ENCODE results near the gene LRRC46.

Gene LRRC46, protein sequence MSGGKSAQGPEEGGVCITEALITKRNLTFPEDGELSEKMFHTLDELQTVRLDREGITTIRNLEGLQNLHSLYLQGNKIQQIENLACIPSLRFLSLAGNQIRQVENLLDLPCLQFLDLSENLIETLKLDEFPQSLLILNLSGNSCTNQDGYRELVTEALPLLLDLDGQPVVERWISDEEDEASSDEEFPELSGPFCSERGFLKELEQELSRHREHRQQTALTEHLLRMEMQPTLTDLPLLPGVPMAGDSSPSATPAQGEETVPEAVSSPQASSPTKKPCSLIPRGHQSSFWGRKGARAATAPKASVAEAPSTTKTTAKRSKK
- 0.09 to 0.60 reads per million in 2 experiments for total RNA-seq

DNA sequence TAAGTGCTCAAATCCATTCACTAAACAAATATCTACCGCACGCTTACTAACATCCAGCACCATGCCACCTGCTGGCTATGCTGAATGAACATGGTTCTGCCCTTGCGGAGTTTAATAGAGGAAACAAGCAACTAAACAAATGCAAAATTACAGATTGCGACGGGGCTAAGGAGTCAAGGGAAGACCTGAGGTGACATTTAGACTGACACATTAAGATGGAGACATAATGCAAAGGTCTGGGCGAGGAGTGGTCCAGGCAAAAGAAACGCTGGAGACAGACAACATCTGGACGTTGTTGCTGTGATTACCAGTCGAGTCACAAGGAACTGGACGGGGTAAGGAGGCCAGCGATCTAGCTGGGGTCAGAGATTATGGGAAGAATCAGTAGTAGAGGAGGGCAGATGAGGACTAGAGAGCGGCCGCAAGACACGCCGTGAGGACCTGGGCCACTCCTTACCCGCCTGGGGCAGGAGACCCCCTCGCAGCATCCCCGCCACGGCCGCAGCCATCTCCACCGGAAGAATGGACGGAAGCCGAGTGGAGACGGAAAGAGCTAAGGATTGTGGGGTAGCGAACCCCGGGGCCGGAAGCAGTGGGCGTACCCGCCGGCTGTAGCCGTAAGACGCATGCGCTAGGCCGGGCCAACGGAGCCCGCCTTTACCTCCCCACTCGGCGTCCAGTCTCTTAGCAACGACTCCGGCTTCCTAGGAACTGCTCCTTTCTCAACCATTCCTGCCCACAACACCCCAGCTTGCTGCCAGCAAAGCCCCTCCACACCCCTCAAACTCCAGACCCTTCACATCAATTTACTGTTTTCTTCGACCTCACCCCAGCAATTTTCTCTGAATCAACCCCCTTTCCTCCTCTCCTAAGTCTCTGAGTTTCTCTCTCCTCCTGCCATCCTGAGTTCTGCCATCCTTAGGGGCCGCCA is at the start of gene LRRC46, which contains the start of gene MRPL10:
TSS of gene LRRC46 (plus strand) at position 668 of the 931 bp plus-strand sequence. CDS start 320 bp downstream, outside the sequence.
TSS of gene MRPL10 (minus strand) at position 539 of the 931 bp plus-strand sequence. CDS start at position 509, 30 bp downstream.
- peak; percentile 86 for DNase-seq (ENCODE audit: low read depth)

DNA sequence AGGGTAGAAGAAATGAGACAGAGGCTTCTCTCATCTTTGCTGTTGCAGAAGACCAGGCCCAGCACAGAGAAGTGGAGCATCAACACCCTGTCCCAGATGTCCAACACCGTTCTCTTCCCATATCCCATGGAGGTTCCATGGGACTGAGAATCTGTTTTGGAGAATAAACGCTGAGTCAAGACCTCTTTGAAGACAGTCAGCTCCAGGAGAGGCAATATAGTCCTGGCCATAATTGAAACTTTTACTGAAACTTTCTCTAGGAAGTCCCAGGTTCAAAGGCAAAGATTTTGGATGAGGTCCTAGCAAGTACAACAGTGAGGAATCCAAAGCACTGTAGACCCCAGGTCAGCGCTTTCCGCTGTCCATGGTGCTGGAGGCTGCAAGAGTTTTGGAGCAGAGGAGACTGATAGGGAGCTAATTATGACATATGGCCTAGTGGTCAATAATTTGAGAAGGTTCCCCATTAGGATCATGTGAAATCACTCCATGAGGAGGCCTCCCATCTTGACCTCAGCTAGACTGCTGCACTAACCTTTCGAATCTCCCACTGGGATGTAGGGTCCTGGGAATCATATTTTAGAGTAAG is 45.8 kb upstream of the LRRC46 start:
- no peak for DNase-seq (ENCODE audit: low read depth)

DNA sequence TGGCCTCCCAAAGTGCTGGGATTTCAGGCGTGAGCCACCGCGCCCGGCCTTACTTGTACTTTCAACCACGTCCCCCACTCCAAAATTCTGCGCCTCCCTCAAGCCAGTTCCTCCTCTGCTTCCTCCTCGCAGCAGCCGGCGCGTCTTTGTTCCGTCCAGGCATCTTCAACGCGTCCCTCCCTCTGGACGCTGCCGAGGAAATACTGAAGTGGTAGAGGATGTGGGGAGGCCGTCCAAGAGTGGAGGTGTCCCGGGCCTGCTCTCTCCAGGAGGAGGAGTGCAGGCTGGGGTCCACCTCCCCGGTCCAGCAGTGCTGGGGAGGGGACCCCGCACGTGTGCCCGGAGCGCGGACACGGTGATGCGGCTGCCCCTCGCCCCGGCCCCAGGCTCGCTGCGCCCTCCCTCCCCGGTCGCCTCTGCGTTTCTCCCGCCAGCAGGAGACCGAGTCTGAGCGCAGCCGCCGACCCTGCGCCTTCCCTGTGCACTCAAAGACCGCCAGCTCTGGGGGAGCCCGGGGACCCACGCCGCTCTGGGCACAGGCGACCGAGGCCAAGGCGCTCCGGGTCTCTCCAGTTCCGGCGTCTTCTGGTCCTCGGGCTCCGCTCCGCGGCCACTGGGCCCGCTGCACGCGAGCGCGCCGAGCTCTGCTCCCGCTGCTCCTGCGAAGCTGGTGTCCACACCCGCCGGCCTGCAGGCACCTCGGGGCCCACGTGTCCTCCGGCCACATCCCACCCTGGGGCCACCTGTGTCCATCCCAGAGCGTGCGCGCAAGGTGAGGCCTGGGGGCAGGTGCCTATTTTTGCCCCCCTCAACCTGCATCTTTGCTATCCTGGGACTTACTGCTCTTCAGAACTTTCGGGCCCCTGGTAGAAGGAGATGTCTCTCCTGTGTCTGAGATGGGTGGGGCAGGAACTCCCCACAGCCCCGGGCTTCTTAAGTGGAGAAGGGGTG is 41.6 kb upstream of the LRRC46 start:
- no peak for DNase-seq (ENCODE audit: low read depth)

DNA sequence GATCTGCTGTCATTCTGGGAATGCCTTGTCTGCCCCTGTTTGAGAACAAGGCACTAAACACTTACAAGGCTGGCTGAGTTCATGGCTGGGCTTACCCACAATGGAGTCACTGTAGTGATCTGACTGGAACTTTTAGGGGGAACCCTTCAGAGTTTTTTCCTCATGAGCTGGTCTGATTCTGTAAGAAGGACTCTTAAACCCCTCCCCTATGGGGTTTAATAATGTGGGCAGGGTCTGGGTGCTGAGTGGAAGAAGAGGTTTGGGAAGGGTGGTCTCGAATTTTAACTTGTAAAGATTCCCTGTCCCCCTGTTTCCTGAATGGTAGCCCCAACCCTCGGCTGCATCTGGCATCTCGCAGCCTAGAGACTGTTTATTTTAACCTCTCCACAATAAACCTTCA is 40.4 kb upstream of the LRRC46 start:
- no peak for DNase-seq (ENCODE audit: low read depth)

DNA sequence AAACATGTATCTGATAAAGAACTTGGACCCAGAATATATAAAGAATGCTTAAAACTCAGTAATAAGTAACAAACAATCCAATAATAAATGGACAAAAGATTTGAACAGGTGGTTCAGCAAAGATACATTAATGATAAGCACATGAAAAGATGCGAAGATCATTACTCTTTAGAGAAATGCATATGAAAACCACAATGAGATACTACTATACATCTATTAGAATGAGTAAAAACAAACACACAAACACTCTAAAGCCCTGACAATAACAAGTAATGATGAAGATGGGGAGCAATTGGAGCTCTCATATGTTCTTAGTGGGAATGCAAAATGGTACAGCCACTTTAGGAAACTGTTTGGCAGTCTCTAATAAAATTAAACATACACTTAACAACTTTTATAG is 39.0 kb upstream of the LRRC46 start:
- DNase-seq (ENCODE audit: low read depth) = no peak

DNA sequence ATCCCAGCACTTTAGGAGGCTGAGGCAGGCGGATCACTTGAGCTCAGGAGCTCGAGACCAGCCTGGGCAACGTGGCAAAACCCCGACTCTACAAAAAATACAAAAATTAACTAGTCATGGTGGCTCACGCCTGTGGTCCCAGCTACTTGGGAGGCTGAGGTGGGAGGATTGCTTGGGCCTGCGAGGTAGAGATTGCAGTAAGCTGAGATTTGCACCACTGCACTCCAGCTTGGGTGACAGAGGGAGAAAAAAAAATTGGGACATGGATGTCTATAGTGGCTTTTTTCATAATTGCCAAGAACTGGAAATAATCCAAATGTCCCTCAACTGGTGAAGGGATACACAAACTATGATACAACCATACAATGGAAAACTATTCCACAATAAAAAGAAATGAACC is 38.5 kb upstream of the LRRC46 start:
- DNase-seq (ENCODE audit: low read depth) = no peak

DNA sequence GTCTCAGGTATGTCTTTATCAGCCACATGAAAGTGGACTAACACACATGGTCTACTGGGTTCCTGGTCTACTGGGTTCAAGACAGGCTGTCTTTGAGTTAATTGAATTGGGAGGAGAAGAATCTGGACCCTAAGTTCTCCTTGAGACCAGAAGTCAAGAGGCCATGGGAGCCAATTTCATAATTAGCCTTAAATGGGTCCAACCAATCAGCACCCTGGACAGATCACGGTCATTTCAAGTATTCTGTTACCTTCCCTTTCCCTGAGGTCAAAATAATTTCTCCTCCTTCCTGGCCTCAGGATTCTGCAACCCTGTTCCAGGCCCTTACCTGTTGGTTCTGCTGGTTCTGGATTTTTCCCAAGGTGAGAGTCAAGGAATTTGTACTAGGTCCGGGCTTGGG is 33.7 kb upstream of the LRRC46 start:
- DNase-seq (ENCODE audit: low read depth) = no peak

DNA sequence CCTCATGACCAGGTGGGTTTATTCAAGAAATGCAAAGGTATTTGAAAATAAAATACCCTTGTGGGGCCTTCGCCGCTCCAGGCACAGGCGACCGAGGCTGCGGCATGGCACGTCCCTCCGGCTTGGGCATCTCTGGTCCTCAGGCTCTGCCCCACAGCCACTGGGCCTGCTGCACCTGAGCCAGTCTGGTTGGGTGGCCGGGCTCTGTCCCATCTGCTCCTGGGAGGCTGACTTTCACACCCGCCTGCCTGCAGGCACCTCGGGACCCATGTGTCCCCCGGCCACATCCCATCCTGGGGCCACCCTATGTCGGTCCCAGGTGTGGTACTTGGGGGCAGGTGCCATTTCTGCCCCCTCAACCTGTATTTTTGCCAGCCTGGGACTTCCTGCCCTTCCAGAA is 30.8 kb upstream of the LRRC46 start:
- no peak for DNase-seq (ENCODE audit: low read depth)

DNA sequence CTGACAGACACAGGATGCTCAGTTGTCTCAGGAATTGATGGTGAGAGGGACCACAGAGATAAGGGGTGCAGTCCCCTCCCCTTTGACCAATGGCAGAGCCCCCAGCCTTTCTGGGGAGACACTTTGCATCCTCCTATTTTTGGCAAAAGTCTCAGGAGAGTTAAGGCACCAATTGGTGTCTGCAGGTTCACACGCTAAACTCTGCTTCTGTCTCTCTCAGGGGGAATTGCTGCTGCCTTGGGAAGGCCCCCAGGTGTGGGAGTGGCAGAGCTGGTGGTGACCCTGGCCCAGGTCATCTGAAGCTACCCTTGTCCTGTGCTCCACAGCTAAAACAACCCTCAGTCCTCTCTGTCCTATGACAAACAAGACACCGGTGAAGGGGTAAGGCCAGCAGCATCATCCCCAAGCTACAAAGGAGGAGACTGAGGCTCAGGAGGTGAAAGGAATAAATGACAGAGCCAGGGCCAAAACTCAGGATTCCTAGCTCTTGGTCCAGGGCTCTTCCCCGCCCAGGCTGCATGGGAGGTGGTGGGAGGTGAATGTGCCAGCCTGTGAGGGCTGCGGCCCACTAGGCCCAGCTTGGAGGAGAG is 30.2 kb upstream of the LRRC46 start:
- DNase-seq (ENCODE audit: low read depth) = no peak

DNA sequence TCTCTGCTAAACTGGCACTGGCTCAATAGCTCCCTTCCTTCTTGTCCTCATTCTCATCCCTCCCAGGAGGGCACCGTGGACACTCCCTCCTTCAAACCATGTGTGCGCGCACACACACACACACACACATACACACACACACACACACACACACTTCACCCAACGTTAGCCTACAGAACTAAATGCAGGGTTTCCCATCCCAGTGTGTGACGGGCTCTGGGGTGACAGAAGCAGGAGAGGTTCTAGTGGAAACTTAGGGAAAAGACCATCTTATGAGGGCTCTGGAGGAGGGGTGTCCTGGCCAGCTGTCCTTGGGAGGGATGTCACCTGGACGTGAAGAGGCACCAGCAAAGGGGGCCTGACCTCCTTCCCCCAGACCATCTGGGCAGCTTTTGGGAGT is 29.6 kb upstream of the LRRC46 start:
- no peak for DNase-seq (ENCODE audit: low read depth)

DNA sequence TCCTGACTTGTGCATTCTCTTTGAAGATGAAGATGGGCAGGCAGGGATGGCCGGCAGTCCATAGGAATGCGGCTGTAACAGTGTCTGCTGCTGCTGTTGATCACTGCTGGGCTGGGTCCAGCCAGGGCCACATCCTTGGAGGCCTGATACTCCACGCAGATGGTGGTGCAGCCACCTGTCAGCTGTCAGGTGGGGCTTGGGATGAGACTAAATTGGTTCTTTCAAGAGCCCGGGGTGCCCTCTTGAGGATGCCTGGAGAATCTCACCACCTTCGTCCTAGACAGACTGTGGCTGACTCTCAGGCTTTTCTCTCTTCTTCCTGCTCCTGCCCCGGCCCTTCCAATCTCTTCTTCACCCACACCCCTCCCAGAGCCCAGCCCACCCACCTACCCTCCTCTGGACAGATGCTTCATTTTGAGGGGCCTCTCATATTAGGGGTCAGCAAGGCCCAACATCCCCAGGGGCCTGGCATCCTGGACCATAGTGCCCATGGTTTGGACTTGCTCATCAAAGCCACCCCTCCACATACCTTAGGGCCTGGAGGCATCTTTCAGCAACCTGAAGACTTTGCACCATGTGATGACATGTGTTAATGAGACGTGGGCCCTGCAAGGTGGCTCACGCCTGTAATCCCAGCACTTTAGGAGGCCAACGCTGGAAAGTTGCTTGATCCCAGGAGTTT is 29.0 kb upstream of the LRRC46 start:
- DNase-seq (ENCODE audit: low read depth) = peak; percentile 46

DNA sequence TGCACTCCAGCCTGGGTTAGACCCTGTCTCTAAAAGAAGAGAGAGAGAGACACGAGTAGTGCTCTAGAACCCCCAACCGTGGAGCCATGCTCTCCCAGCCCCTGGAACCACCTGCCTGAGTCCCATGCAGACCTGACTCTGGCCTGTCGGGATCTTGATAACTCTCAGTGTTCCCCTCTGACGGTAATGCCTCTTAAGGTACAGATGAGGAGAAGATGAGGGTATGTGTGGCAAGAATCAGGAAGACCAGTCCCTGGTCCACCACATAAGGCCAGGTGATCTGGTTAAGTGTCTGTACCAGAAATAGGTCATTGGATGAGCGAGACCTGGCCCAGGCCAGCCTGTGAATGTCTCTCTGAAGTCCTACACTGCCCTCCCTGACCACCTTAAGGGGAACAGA is 28.3 kb upstream of the LRRC46 start:
- no peak for DNase-seq (ENCODE audit: low read depth)

DNA sequence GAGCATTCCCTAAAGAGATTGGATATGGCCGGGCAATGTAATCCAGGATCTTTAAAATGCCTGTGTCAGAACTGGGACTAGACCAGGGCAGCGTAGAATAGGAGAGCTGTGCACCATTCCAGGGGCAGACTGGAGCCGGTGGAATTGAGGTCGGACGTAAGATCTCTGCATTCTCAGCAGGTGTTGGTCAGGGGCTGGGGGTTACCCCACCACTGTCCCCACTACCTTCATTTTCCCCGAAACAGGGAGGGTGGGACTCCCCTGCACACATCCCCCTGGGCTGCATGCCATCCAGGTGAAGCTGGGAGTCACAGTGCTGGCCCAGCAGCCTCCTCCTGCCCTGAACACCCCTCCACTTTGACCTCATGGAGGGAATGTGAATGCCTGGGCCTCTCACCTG is 27.7 kb upstream of the LRRC46 start:
- no peak for DNase-seq (ENCODE audit: low read depth)

DNA sequence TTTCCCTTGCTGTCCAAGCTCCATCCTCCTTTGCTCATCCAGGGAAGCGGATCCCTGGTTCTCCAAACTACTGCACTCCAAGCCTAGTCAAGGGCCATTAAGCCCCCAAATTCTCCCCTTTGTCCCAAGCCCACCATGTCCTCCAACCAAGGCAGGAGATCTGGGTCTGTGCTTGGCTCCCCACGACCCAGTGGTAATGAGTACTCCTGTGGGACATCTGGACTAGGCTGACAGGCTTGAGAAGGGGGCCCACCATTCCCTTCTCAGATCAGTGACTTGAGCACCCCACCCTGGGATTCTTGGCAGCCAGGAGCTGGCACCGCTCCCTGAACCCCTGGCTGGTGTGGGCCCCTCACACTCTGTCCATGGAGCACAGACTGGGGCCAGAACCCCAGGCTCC is 27.0 kb upstream of the LRRC46 start:
- DNase-seq (ENCODE audit: low read depth) = no peak

DNA sequence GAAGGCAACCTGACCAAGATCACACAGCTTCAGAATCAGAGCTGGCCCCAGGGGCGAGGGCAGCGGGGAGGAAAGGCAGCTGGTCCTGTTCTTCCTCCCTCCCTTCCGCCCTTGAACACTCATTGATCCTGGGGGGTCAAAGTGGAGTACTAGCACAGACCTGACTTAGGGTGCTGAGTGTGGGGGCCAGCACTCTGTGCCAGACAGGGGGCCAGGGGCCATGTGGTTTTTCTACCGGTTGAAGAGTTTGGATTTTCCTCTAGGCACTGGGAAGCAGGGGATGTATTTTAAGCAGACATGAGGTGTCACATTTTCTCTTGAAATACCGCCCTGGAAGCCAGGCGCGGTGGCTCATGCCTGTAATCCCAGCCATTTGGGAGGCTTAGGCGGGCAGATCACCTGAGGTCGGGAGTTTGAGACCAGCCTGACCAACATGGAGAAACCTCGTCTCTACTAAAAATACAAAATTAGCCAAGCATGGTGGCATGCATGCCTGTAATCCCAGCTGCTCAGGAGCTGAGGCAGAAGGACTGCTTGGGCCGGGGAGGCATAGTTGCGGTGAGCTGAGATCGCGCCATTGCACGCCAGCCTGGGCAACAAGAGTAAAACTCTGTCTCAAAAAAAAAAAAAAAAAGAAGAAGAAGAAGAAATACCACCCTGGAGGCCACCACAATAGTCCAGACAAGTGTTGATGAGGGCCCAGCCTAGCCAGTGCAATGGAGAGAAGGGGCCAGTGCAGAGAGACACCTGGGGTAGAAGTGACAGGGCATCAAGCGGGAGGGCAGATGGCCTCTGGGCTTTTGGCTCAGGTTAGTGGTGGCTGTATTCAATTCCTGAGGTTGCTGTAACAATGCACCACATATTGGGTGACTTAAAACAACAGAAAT is 25.2 kb upstream of the LRRC46 start:
- no peak for DNase-seq (ENCODE audit: low read depth)

DNA sequence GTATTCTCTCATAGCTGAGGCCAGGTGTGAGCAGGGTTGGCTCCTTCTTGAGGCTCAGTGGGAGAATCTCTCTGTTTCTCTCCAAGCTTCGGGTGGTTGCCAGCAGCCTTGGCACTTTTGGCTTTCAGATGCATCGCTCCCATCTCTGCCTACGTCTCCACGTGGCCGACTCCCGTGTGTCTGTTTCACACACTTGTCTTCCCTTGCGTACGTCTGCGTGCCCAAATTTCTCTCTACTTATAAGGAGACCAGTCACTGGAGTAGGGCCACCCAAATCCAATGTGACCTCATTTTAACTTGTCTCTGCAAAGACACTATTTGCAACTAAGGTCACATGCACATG is 24.6 kb upstream of the LRRC46 start:
- DNase-seq (ENCODE audit: low read depth) = no peak

DNA sequence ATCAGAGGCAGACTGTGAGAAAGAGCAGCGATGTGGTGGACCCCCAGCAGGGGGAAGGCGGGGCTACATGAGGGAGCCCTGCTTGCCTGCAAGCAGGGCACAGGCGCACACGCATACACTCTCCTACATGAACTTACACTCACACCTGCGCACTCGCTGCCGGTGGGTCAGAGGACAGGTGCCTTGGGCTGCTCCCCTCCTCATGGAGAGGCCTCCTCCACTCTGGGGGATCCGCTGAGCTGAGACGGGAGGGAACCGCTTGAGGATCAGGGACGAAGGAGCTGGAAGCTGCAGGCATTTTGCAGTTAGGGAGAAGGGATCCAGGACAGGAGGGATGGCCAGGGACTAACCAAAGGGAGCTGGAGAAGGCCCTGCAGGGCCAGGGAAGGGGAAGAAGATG is 24.0 kb upstream of the LRRC46 start:
- DNase-seq (ENCODE audit: low read depth) = no peak

DNA sequence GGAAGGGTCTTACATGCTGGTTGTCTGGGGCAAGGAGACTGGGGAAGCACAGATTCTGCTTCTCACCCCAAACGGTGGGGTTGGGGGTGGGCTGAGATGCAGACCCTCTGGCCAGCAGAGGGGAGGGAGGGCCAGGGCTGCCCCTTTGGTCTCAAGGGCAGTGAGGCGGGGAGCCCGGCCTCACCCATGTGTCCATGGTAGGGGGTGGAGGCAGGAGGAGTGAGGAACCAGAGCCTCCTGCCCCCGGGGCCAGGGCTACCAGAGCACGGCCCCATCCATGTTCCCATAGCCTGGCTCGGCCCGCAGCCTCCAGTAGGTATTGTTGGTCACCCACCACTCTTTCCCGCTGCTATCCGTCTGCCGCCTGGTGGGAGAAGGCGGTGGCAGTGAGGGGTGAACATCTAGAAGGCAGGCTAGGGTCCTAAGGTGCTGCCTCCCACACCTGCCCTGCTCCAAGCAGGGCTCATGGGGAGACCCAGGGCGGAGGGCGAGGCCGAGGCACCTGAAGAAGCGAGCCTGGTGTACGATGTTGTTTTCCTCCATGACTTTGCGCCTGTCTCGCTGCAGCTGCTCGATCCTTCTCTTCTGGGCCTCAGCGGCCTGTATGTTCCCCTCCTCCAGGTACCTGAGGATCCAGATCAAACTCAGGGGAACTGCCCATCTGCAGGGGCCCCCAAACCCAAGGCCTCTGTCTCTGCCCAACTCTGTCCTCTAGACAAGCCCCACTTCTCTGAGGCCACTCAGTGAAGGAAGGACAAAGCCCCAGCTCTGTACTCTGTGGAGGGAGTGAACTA is 23.2 kb upstream of the LRRC46 start:
- no peak for DNase-seq (ENCODE audit: low read depth)

Measured in T follicular helper cell (primary cell).